H1 (cell line): ENCODE results near the gene TUT1. TPM values are rescaled to one million over a fixed set of nuclear protein-coding genes. Genes with fewer than 3 reads are reported as not detected.

Experiments used
- CTCF ChIA-PET: fragments of 300-600 bp; sonication (Branson Sonifier 250); formaldehyde crosslinking; loops from one replicate; lab custom pipeline; 2021; ENCODE audit not compliant: partially characterized antibody; lab: Charles Lee
- POLR2A ChIA-PET: fragments of 300-600 bp; sonication (Branson Sonifier 250); formaldehyde crosslinking; loops from one replicate; lab custom pipeline; 2021; ENCODE audit warnings: inconsistent platforms; ENCODE audit not compliant: partially characterized antibody; lab: Charles Lee
- DNase-seq, 2 experiments: peaks; one replicate each; pipeline versions ENCODE4 v3.0.0 to v3.0.0-alpha.2; 2010 to 2022; ENCODE audit warnings: low spot score in 2 of 2, low read depth in 1 of 2, mixed read lengths in 1 of 2
- FAIRE-seq: peaks from 2 replicates; lab custom pipeline; 2011; peaks lifted over from hg19 to GRCh38; lab: Jason Lieb, UNC
- H2AFZ ChIP-seq: 2 replicates; pipeline ENCODE4 v1.8.1; 2012; ENCODE audit warnings: low read length, inconsistent platforms
- H2AK5ac ChIP-seq: 2 replicates; pipeline ENCODE4 v1.6.1; 2013; ENCODE audit warnings: low read depth, low read length
- H2BK120ac ChIP-seq: replicated peaks from 2 replicates; pipeline ENCODE3; 2013; ENCODE audit warnings: low read depth, low read length, inconsistent platforms
- H2BK12ac ChIP-seq: 2 replicates; pipeline ENCODE4 v1.6.1; 2013; ENCODE audit warnings: low read depth, low read length
- H2BK15ac ChIP-seq: 2 replicates; pipeline ENCODE4 v1.6.1; 2013; ENCODE audit warnings: low read length
- H2BK20ac ChIP-seq: 2 replicates; pipeline ENCODE4 v1.6.1; 2013; ENCODE audit warnings: low read length
- H2BK5ac ChIP-seq: 2 replicates; pipeline ENCODE4 v1.6.1; 2013; ENCODE audit warnings: low read depth, low read length
- H3K14ac ChIP-seq: 2 replicates; pipeline ENCODE4 v1.6.1; 2013; ENCODE audit warnings: inconsistent platforms; ENCODE audit not compliant: insufficient read length
- H3K18ac ChIP-seq: 2 replicates; pipeline ENCODE4 v1.6.1; 2013; ENCODE audit warnings: low read length; ENCODE audit errors: extremely low read depth
- H3K23ac ChIP-seq: 2 replicates; pipeline ENCODE4 v1.6.1; 2013; ENCODE audit warnings: inconsistent platforms; ENCODE audit not compliant: insufficient read length
- H3K23me2 ChIP-seq: 2 replicates; pipeline ENCODE4 v1.6.1; 2013; ENCODE audit warnings: low read depth, low read length
- H3K27ac ChIP-seq: 2 replicates; pipeline ENCODE4 v1.6.1; 2011; ENCODE audit warnings: low read depth, low read length, inconsistent platforms
- H3K27me3 ChIP-seq, 4 experiments: replicated peaks in 1 of 4; 1 replicate in 1 of 4; 2 replicates in 3 of 4; pipeline versions ENCODE4 v1.6.1 to v1.8.1; 2011 to 2013; ENCODE audit warnings: low read length in 3 of 4, mild to moderate bottlenecking in 3 of 4, inconsistent platforms in 2 of 4, mixed read lengths in 2 of 4, moderate library complexity in 1 of 4; ENCODE audit not compliant: control insufficient read depth in 3 of 4, insufficient read depth in 3 of 4; ENCODE audit errors: extremely low read depth in 1 of 4
- H3K36me3 ChIP-seq, 4 experiments: 2 replicates each; pipeline versions ENCODE4 v1.6.1 to v1.8.1; 2011 to 2013; ENCODE audit warnings: mild to moderate bottlenecking in 4 of 4, low read length in 3 of 4, moderate library complexity in 2 of 4, control low read depth in 1 of 4, inconsistent platforms in 1 of 4; ENCODE audit not compliant: insufficient read depth in 4 of 4, control insufficient read depth in 2 of 4
- H3K4ac ChIP-seq: replicated peaks from 2 replicates; pipeline ENCODE3; 2013; ENCODE audit warnings: low read length, low read depth, mixed read lengths, inconsistent platforms; ENCODE audit not compliant: insufficient read length
- H3K4me1 ChIP-seq, 4 experiments: replicated peaks in 1 of 4; 1 replicate in 1 of 4; 2 replicates in 3 of 4; pipeline versions ENCODE4 v1.6.1 to v1.8.1; 2011 to 2013; ENCODE audit warnings: low read length in 3 of 4, inconsistent platforms in 2 of 4, mixed read lengths in 1 of 4; ENCODE audit not compliant: insufficient read depth in 4 of 4, control insufficient read depth in 3 of 4
- H3K4me2 ChIP-seq, 2 experiments: 2 replicates each; pipeline versions ENCODE4 v1.6.1 to v1.8.1; 2011 to 2013; ENCODE audit warnings: low read depth in 2 of 2, low read length in 2 of 2, control low read depth in 1 of 2, inconsistent platforms in 1 of 2, mild to moderate bottlenecking in 1 of 2; ENCODE audit not compliant: insufficient read depth in 1 of 2
- H3K4me3 ChIP-seq, 4 experiments: fragments of 200-600, 300-600 bp in 1 of 4; sonication (generic), shearing (Covaris generic), sonication (Bioruptor Twin) in 1 of 4; 2 replicates each; pipeline versions ENCODE4 v1.5.1 to v1.8.1; 2011 to 2016; ENCODE audit warnings: low read length in 4 of 4, low read depth in 3 of 4, control low read depth in 2 of 4, inconsistent platforms in 2 of 4, mild to moderate bottlenecking in 2 of 4, mixed read lengths in 1 of 4, moderate library complexity in 1 of 4; ENCODE audit not compliant: insufficient read depth in 2 of 4; ENCODE audit errors: extremely low read depth in 1 of 4
- H3K56ac ChIP-seq: replicated peaks from 2 replicates; pipeline ENCODE3; 2013; ENCODE audit warnings: low read depth, mild to moderate bottlenecking, mixed read lengths, low read length, inconsistent platforms; ENCODE audit not compliant: insufficient read length
- H3K79me1 ChIP-seq: 2 replicates; pipeline ENCODE4 v1.6.1; 2013; ENCODE audit warnings: low read depth, low read length, control low read depth
- H3K79me2 ChIP-seq, 2 experiments: 2 replicates each; pipeline versions ENCODE4 v1.6.1 to v1.8.1; 2012 to 2013; ENCODE audit warnings: low read length in 2 of 2, mild to moderate bottlenecking in 2 of 2, inconsistent platforms in 1 of 2; ENCODE audit not compliant: insufficient read depth in 2 of 2, control insufficient read depth in 1 of 2
- H3K9ac ChIP-seq, 4 experiments: replicated peaks in 1 of 4; 1 replicate in 1 of 4; 2 replicates in 3 of 4; pipeline versions ENCODE4 v1.6.1 to v1.8.1; 2011 to 2013; ENCODE audit warnings: low read depth in 3 of 4, low read length in 3 of 4, control low read depth in 2 of 4, mild to moderate bottlenecking in 2 of 4, moderate library complexity in 2 of 4, inconsistent platforms in 1 of 4; ENCODE audit errors: extremely low read depth in 1 of 4
- H3K9me3 ChIP-seq, 2 experiments: 2 replicates each; pipeline versions ENCODE4 v1.6.1 to v1.8.1; 2012 to 2013; ENCODE audit warnings: mild to moderate bottlenecking in 2 of 2, moderate library complexity in 2 of 2, control low read depth in 1 of 2, inconsistent platforms in 1 of 2, low read depth in 1 of 2, low read length in 1 of 2, mixed read lengths in 1 of 2; ENCODE audit not compliant: insufficient read depth in 2 of 2
- H4K20me1 ChIP-seq, 2 experiments: replicated peaks in 1 of 2; 2 replicates each; pipeline versions ENCODE3 to v1.8.1; 2011 to 2013; ENCODE audit warnings: inconsistent platforms in 2 of 2, low read length in 2 of 2, mild to moderate bottlenecking in 1 of 2; ENCODE audit not compliant: insufficient read depth in 2 of 2, control insufficient read depth in 1 of 2
- H4K5ac ChIP-seq: 2 replicates; pipeline ENCODE4 v1.6.1; 2013; ENCODE audit warnings: low read length, low read depth, mixed read lengths, inconsistent platforms; ENCODE audit not compliant: insufficient read length
- H4K8ac ChIP-seq: 2 replicates; pipeline ENCODE4 v1.8.0; 2013; ENCODE audit warnings: mild to moderate bottlenecking, moderate library complexity, low read length, inconsistent platforms; ENCODE audit not compliant: insufficient read depth; ENCODE audit errors: extremely low read depth
- H4K91ac ChIP-seq: replicated peaks from 2 replicates; pipeline ENCODE3; 2013; ENCODE audit warnings: low read length, mixed read lengths, inconsistent platforms; ENCODE audit not compliant: insufficient read length
- BCL11A ChIP-seq, 2 experiments: IDR thresholded peaks; one replicate each; pipeline ENCODE4 v1.6.1; 2011; ENCODE audit warnings: low read depth in 2 of 2, low read length in 2 of 2, mild to moderate bottlenecking in 2 of 2
- WGBS, 2 experiments: shearing (Covaris generic) in 1 of 2; methylation state at CpG; one replicate each; pipeline versions ENCODE4 v1.1.6 to v1.1.7; 2013 to 2015; ENCODE audit warnings: low lambda C conversion rate in 2 of 2, mixed read lengths in 2 of 2, inconsistent platforms in 1 of 2, low coverage in 1 of 2, missing lambda C conversion rate in 1 of 2; ENCODE audit not compliant: insufficient replicate concordance in 2 of 2, insufficient coverage in 1 of 2, insufficient read length in 1 of 2; ENCODE audit errors: extremely low coverage in 1 of 2, missing lambda C conversion rate in 1 of 2; 5-methylcytosine and 5-hydroxymethylcytosine counted together
- polyA plus RNA-seq, 7 experiments: library from polyadenylated mRNA; depleted of rRNA in 3 of 7; stranded (reverse) in 5 of 7; unstranded in 2 of 7; fragments of >200 nt in 5 of 7; fragments of 200-250 nt in 2 of 7; gene quantifications; 1 replicate in 5 of 7; 2 replicates in 1 of 7; 4 replicates in 1 of 7; pipeline versions ENCODE4 v1.2.1 to v1.2.3, GENCODE V29; 2011 to 2013; ENCODE audit warnings: missing spikeins in 2 of 7, mixed read lengths in 2 of 7
- total RNA-seq: library from RNA; stranded (reverse); fragmentation: NEBNext Ultra II Directional; extraction: Animal tissue kit (Norgen Biotek cat#: 25700); gene quantifications from 2 replicates; pipeline ENCODE4 v1.2.1, GENCODE V29; 2021

TUT1 gene
- total and polyA plus RNA-seq, 2 of the 8 experiments (the other 6 are each of a cell fraction or from before 2014, with no cell fraction given) = 17.8 to 24.6 TPM

DNA sequence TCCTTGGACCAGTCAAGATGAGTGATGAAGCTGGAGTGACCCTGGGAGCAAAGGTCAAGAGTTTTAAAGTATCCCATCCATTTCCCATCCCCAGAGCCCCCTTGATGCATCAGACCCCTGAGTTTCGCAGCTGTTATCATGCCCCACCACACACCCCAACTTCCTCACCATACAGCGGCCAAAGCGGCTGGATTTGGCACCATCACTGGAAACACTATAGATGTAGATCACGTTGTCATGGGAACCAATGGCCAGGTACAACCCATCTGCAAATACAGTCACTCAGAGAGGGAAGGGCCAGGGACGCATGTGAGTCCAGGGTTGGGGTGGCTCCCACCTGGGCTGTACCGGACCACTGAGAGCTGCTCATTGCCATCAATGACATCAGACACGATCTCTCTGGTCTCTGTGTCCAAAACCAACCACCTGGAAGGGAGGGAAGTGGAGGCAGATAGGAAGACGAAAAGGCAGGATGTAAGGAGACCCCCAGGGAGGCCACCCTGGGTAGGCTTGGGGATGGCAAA, 12.5 kb upstream of the TUT1 start:
- no peak overlapping the region for H2AK5ac ChIP-seq
- no peak overlapping the region for H3K23ac ChIP-seq
- peaks cover 0 to 17% of the 10 kb centered on the region in 2 experiments; a peak in 2 of 4 replicates for H3K79me2 ChIP-seq
- H2AFZ ChIP-seq = no peak overlapping the region
- no peak for TF ChIP-seq BCL11A (IDR thresholded peaks at IDR 0.05; ENCODE audit: low read depth in 2 of 2, low read length in 2 of 2)
- TF ChIP-seq, all 59 proteins: peak for 0
- Histone ChIP-seq H3K27ac (no peak overlapping the region), H3K27me3 (peaks cover 0 to 13% (median 11%) of the 10 kb centered on the region in 4 experiments; a peak in 6 of 7 replicates), H2BK120ac (no peak overlapping the region), H2BK12ac (no peak overlapping the region), H2BK20ac (no peak overlapping the region), H3K4ac (no peak overlapping the region), H3K23me2 (peaks cover 17% of the 10 kb centered on the region; the same call in 1 of the 2 replicates), H4K91ac (no peak overlapping the region), H3K9ac (no peak overlapping the region; a peak in 1 of 7 replicates), H3K36me3 (no peaks in the 10 kb centered on the region; a peak in 3 of 8 replicates), H3K56ac (no peak overlapping the region), H4K20me1 (peaks cover 0 to 6% of the 10 kb centered on the region in 2 experiments), H3K4me1 (peaks cover 10 to 35% (median 17%) of the 10 kb centered on the region in 4 experiments), H2BK5ac (no peak overlapping the region), H2BK15ac (no peak overlapping the region), H3K14ac (no peak overlapping the region), H4K8ac (no peak overlapping the region), H3K79me1 (no peaks in the 10 kb centered on the region; the same call in 1 of the 2 replicates), H4K5ac (no peak overlapping the region), H3K4me3 (no peak overlapping the region), H3K9me3 (no peaks in the 10 kb centered on the region), H3K18ac (no peak overlapping the region), H3K4me2 (peak overlapping the region in 1 of 2 experiments; percentile 72; a peak in 1 of 4 replicates)
- DNase-seq (no peak), FAIRE-seq (no peak)
- WGBS, 2 experiments = 91% methylated on average over 8 of the region's 8 CpGs; no CpG with 5 or more reads in 1 of the 2 experiments
- CTCF ChIA-PET = interaction anchor here (0.6 to 10.2 kb wide), 6 partner anchors 8 to 43 kb away, joined by 3 to 97 read pairs (median 5); partner anchors contain the start of genes EML3, ROM1 and TUT1
- POLR2A ChIA-PET = interaction anchor here (1.0 to 15.8 kb wide), 8 partner anchors 8 to 237 kb away, joined by 3 to 235 read pairs (median 18); partner anchors contain the start of genes B3GAT3, C11orf98, CSKMT and EEF1G
